ENCODE results near the gene SLC16A8.

DNA sequence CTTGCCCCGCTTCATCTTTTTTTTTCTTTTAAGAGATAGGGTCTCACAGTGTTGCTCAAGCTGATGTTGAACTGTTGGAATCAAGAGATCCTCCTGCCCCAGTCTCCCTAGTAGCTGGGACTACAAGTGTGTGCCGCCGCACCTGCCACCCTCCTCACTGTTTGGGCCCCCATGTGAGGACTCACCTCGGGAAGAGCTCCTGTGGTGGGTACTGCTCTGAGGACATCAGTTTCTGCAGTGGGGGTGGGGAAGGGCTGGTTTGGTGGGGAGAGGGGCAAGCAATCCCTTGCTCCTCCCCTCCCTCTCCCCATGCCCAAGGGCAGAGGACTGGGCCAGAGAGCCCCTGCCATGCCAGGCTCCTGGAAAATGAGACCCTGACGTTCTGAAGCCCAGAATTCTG lies 1.5 kb upstream of the SLC16A8 start:
- no peak for TF ChIP-seq CTCF (IDR thresholded peaks at IDR 0.05 in 2 of 3, conservative IDR thresholded peaks at IDR 0.05 in 1 of 3; ENCODE audit: control insufficient read depth in 2 of 3, extremely low read depth in 1 of 3, insufficient read depth in 1 of 3, low read depth in 3 of 3, low read length in 3 of 3)
- no peak for TF ChIP-seq TCF12 (IDR thresholded peaks at IDR 0.05; ENCODE audit: low read depth, low read length)
- TF ChIP-seq RCOR1 (conservative IDR thresholded peaks at IDR 0.05; ENCODE audit: low read depth, low read length), result no peak
- no peak for TF ChIP-seq USF1 (IDR thresholded peaks at IDR 0.05; ENCODE audit: borderline replicate concordance, extremely low read length, insufficient read depth, low read depth, low read length)

All from GM12878 (cell line).